ENCODE data around the gene SLF2.
"Not testable (repeated sequence)": the region's sequence is repeated elsewhere in the genome, so short reads cannot be mapped to it uniquely, and the experiment has no call there.

Gene SLF2

GRCh38 chr10:100960251-100960650 lies 47.5 kb downstream of the SLF2 start:
- DNase-seq (ENCODE audit: low read depth in 2 of 2): no peak

- DNase-seq (ENCODE audit: low read depth in 2 of 2): no peak
Observed at GRCh38 chr10:100962351-100963080, 49.8 kb downstream of the SLF2 start.

DNA sequence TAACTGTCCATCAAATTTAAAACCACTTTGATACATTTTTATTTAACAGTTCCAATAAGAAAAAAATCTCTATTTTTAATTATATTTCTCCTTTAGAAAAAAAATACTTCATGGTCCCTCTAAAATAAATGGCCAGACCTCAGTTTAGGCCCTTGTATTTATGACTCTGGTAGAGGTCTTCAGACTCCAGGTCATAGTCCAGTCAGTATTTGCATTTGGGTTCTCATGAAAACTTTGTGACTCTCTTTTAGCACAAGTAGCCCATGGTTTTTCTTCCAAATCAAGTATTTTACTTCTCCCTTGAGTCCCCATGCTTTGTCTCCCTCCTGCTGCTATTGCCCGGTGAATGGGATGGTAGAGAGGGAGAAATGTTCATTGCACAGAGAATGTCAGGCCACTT lies 51.1 kb downstream of the SLF2 start:
- DNase-seq (ENCODE audit: low read depth in 2 of 2): no peak

- no peak for DNase-seq (ENCODE audit: low read depth in 2 of 2)
Observed at GRCh38 chr10:100965820-100966219, 53.1 kb downstream of the SLF2 start.

DNA sequence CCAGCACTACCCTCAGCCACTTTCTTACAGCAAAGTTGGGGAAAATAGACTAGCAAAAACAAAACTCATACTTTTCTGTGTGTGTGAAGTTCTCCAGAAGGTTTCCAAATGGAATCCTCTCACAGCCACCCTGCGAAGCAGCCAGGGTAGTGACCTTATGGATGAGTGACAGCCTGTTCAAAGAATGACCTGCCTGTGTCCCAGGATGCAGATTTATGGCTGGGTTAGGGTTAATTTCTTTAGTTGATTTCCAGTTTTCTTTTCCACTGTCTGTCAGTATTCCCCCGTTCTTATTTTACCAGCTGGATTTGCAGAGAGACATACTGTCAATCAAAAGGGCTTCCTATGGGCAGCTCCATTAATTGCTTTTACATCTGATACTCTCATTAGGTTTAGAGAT lies 54.1 kb downstream of the SLF2 start:
- DNase-seq (ENCODE audit: low read depth in 2 of 2): no peak

DNA sequence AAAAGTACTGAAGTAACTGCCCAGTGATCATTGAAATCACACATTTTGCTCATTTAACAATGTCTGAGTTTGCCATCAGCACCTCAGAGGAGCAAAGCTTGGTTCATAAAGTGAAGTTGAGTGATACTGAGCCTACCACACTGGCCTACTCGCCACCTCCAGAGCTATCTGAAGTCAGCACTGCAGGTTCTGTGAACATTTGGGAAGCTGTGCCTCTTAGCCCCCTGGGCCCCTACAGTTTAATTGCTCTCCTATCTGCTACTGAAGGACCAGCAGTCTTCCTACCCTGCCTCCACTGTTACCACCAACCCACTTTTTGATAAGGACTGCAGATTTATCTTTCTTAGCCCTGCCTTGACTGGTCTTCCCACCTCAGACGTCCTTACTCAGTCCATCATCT lies 54.6 kb downstream of the SLF2 start:
- DNase-seq (ENCODE audit: low read depth in 2 of 2): no peak

DNA sequence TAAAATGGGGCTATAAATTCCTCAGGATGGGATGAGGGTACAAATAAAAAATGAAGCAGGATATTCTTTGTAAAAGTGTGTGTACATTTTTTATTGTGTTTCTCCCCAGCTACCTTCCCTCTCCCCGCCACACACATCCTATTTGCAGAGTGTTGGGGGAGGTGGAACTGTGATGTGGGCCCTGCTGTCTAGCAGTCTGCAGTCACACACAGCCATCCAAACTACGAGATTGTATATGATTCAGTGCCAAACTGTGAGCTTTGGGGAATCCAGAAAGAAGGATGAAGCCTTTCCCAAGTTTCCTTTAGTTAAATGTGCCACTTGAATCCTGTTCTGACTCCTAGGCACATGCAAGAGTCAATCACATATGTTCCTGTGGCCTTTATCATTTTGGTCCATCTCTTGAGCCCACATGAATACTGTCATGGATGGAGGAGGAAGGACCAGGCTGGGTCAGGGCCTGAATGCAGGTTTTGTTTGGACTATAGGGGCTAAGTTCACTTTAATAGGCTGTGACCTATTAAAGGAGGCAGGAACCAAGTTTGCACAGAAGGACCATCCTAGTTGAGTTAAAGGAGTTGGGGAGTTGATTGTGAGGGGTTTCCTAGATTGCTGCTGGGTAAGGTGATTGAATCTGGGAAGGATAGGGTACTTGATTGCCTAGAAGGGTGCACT lies 55.4 kb downstream of the SLF2 start:
- no peak for DNase-seq (ENCODE audit: low read depth in 2 of 2)

DNA sequence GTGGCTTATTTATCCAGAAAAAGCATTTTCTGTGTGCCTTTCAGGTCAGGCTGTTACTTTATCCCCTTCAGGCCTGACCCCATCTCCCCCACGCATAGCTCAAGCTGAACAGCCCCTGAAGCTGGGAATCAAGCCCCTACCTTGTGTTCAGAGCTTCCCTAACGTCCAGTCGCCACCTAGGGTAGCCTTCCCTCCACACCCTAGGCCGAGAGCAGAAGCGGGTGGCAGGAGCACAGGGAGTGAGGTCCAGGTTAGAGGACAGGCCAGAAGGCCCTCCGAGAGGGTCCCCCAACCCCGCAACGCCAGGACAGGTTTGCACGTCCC lies 56.1 kb downstream of the SLF2 start:
- no peak for DNase-seq (ENCODE audit: low read depth in 2 of 2)

DNA sequence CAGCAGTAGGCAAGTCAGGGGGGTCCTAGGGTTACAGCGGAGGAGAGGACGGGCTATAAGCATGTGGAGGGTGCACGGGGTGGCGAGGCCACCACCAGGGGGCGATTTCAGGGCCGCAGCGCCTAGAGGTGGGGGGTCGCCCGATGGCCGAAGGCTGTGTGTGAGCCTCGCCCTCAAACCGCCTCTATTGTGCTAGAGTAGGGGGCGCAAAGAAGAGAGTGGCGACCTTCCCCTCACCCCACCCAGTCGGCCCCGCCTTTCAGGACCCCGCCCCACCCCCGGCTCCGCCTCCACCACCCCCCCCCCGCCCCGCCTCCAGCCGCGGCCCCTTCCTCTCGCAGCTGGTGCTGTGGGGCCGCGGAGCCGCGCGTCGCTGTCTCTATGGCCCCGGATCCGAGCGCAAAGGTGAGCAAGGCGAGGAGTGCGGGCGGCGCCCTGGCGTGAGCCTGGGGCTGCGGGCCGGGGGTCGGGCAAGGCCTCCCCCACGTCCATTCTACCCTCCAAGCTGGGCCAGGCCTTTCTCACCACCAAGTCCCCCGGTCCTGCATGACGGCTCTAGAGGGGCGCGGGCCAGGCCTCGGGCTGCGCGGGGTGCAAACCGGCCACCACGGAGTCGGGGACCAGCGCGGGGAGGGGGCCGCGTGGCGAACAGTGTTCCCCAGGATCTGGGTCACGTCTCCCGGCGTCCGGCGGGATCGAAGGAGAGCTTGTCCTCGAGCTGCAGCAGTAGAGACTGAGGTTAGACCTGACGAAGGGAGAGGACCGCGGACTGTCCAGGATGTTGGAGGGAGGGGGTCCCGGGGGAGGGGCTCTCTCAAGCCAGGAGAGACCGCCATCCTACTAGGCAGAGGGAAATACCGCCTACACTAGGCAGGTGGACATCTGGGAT lies 56.7 kb downstream of the SLF2 start, which contains the start of gene SEMA4G:
TSS of gene SEMA4G (plus strand) at position 318 of the 889 bp plus-strand sequence. CDS start 3,409 bp downstream, outside the sequence.
- DNase-seq (ENCODE audit: low read depth in 2 of 2): peak; percentile 34 to 42

DNA sequence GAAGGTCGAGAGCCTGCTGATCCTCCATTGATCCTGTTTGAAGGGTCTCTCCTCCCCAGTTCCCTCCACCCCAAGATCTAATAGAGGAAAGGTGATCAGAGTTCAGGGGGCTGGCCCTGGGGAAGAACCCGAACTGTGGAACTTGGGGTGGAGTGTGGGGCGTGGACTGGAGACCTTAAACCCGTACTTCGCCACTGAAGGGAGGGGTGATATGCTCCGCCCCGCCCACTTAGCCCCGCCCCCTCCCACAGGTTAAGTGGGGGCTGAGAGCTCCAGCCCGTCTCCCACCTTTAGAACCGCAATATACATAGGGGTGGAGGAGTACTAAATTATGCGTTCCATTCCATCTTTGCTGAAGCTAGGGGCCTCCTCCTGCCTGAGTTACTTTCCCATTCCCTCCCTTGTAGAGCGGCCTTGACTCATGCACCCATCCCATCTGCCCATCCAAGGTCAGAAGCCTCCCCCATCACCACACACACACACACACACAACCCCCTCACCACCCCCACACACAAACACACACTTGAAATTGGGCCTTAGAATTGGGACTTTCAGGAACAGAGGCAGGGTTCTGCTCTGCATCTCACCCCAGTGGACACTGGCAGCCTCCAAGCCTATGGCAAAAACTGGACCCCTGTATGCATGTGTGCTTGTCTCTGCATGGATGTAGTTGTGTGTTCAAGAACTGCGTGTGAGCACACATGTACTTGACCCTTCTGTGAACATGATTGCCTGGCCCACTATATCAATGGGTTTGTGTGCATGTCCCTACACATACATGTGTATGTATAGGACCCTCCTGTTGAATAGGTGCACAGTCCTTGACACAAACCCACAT lies 57.5 kb downstream of the SLF2 start:
- peak in 1 of 2 donors; percentile 13 for DNase-seq (ENCODE audit: low read depth in 2 of 2)

- DNase-seq (ENCODE audit: low read depth in 2 of 2): no peak
Observed at GRCh38 chr10:100970914-100971811, 58.4 kb downstream of the SLF2 start.

- DNase-seq (ENCODE audit: low read depth in 2 of 2): no peak
Observed at GRCh38 chr10:100972115-100972903, 59.5 kb downstream of the SLF2 start.

DNA sequence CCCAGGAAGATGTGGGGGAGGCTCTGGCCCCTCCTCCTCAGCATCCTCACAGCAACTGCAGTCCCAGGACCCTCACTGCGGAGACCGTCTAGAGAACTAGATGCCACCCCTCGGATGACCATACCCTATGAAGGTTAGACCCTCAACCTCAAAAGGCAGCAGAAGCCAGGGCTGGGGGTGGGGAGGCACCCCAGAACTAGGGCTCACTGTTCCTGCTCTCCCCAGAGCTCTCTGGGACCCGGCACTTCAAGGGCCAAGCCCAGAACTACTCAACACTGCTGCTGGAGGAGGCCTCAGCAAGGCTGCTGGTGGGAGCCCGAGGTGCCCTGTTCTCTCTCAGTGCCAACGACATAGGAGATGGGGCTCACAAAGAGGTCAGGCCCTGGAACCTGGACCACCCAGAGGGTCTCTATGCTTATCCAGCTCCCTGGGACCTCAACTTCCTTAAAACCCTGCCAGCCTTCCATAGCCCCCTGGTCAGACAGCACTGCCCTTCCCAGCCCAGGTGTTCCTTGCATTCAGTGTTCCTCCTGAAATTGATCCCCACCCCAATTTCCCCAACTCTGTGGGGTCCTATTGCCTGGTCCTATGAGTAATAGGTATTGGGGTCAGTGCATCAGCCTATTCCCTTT lies 60.3 kb downstream of the SLF2 start:
- no peak for DNase-seq (ENCODE audit: low read depth in 2 of 2)

- DNase-seq (ENCODE audit: low read depth in 2 of 2): not testable (repeated sequence)
Observed at GRCh38 chr10:100975397-100975796, 62.6 kb downstream of the SLF2 start.

GRCh38 chr10:100976906-100977305 lies 64.1 kb downstream of the SLF2 start:
- DNase-seq (ENCODE audit: low read depth in 2 of 2): no peak

GRCh38 chr10:100977436-100977835 lies 64.7 kb downstream of the SLF2 start:
- no peak for DNase-seq (ENCODE audit: low read depth in 2 of 2)

DNA sequence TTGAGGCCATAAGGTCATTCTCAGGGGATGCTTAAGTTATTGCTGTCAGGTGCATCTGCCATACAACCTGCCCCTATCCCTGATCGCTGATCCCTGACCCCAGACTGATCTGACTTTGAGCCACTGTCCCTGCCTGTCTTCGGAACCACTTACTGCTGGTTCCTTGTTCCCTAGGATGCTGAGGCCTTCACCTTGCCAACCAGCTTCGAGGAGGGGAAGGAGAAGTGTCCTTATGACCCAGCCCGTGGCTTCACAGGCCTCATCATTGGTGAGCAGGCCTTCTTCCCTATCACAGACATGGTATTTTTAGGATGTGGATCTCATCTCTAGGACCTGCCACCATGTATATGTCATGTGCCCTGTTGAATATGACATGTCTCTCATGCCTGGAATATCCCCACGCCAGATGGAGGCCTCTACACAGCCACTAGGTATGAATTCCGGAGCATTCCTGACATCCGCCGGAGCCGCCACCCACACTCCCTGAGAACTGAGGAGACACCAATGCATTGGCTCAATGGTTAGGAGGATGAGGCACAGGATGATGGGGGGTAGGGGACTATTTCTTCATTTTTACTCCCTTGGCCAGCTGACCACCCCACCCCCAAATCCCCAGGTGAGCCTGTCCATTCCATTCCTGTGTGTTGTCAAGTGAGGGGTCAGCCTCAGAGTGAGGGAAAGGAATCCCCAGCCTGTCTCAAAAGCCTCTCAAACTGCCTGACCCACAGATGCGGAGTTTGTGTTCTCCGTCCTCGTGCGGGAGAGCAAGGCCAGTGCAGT lies 65.5 kb downstream of the SLF2 start:
- no peak for DNase-seq (ENCODE audit: low read depth in 2 of 2)

DNA sequence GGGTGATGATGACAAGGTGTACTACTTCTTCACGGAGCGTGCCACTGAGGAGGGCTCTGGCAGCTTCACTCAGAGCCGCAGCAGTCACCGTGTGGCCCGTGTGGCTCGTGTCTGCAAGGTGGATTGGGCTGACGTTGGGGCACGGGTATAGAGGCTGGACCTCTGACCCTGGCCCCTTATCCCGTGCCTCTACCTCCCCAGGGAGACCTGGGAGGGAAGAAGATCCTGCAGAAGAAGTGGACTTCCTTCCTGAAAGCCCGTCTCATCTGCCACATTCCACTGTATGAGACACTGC lies 66.1 kb downstream of the SLF2 start:
- no peak for DNase-seq (ENCODE audit: low read depth in 2 of 2)

- DNase-seq (ENCODE audit: low read depth in 2 of 2): no peak
Observed at GRCh38 chr10:100979791-100980272, 67.1 kb downstream of the SLF2 start.
